Activated CD8-positive, alpha-beta T cell treated with anti-CD3 and anti-CD28 coated beads for 36 hours (primary cell): ENCODE results near the gene SCML1. TPM values are rescaled to one million over a fixed set of nuclear protein-coding genes. Genes with fewer than 3 reads are reported as not detected.
A peak's percentile ranks its signal among the peaks of the same experiment; 100 is the strongest.

Experiments
- ATAC-seq: fragments of 200-7000 bp; cut with Tn5 transposase; one replicate; pipeline ENCODE4 v1.10.0; 2021; ENCODE audit warnings: mild to moderate bottlenecking, moderate library complexity
- CTCF ChIA-PET: fragments of 350-600 bp; sonication (Branson Sonifier 250); formaldehyde crosslinking; loops from one replicate; lab custom pipeline; 2021; ENCODE audit warnings: antibody characterized with exemption; lab: Charles Lee
- POLR2A ChIA-PET: fragments of 350-600 bp; sonication (Branson Sonifier 250); formaldehyde crosslinking; loops from one replicate; lab custom pipeline; 2021; ENCODE audit warnings: antibody characterized with exemption; lab: Charles Lee
- DNase-seq: peaks from one replicate; pipeline ENCODE4 v3.0.0-alpha.2; 2020
- H3K27ac Mint-ChIP-seq: one replicate; pipeline ENCODE4 v1.8.0; 2021; ENCODE audit warnings: mild to moderate bottlenecking, mixed read lengths
- H3K27me3 Mint-ChIP-seq: one replicate; pipeline ENCODE4 v1.8.0; 2021; ENCODE audit warnings: mixed read lengths
- H3K36me3 Mint-ChIP-seq: one replicate; pipeline ENCODE4 v1.8.0; 2021; ENCODE audit warnings: low read depth, mixed read lengths
- H3K4me1 Mint-ChIP-seq: one replicate; pipeline ENCODE4 v1.8.0; 2021; ENCODE audit warnings: low read depth, mixed read lengths
- H3K4me3 Mint-ChIP-seq: one replicate; pipeline ENCODE4 v1.8.0; 2021; ENCODE audit warnings: mild to moderate bottlenecking, moderate library complexity, mixed read lengths
- H3K9me3 Mint-ChIP-seq: one replicate; pipeline ENCODE4 v1.8.0; 2021; ENCODE audit warnings: mixed read lengths
- CTCF ChIP-seq: fragments of 200-600 bp; IDR thresholded peaks from one replicate; pipeline ENCODE4 v1.8.0; 2022; ENCODE audit warnings: antibody characterized with exemption, mild to moderate bottlenecking
- intact Hi-C: fragments of 100-400 bp; cut with micrococcal nuclease; formaldehyde crosslinking; loops from one replicate; pipeline ENCODE4 v1.10.0; 2022
- total RNA-seq, 2 experiments: library from RNA; stranded (reverse); gene quantifications; one replicate each; pipeline ENCODE4 v1.2.3, GENCODE V29; 2021

The SCML1 gene
- total RNA-seq: 1 to 10 TPM; 4.1 to 4.6 TPM

- DNase-seq (peak; percentile 92), ATAC-seq (peak; percentile 88)
- ChIA-PET CTCF (no interaction called here), POLR2A (interaction anchor here (1.4 kb wide), 1 partner anchor 10 kb away, joined by 3 read pairs; no protein-coding TSS in a partner anchor)
- H3K4me3 Mint-ChIP-seq: peak within 1 kb of the TSS; percentile 76
- H3K27me3 Mint-ChIP-seq: no peaks in the 10 kb centered on the region
- no peak for TF ChIP-seq CTCF
- peak within 1 kb of the TSS; percentile 80 for H3K27ac Mint-ChIP-seq
- H3K9me3 Mint-ChIP-seq: no peaks in the 10 kb centered on the region
- peaks cover 29% of the 10 kb centered on the region for H3K4me1 Mint-ChIP-seq
- H3K36me3 Mint-ChIP-seq: no peaks in the 10 kb centered on the region
- intact Hi-C loops: no loop called here
These were observed at the start of gene SCML1 for GRCh38 chrX:17736856-17737709. Gene SCML1, plus strand, starts transcription at chrX:17737493. Its CDS starts 6,694 bp downstream, at chrX:17744187.

- no peak for TF ChIP-seq CTCF
- H3K27ac Mint-ChIP-seq: no peak overlapping the region
- H3K9me3 Mint-ChIP-seq: no peaks in the 10 kb centered on the region
- H3K4me3 Mint-ChIP-seq: no peak overlapping the region
- intact Hi-C loops: no loop called here
- no peaks in the 10 kb centered on the region for H3K36me3 Mint-ChIP-seq
- H3K4me1 Mint-ChIP-seq: peaks cover 18% of the 10 kb centered on the region
- CTCF ChIA-PET: no interaction called here
- DNase-seq (no peak), ATAC-seq (no peak)
- POLR2A ChIA-PET: no interaction called here
- H3K27me3 Mint-ChIP-seq: peaks cover 2% of the 10 kb centered on the region
These were observed 49.6 kb upstream of the SCML1 start for GRCh38 chrX:17687648-17688047.

- ATAC-seq (peak; percentile 76), DNase-seq (peak; percentile 56)
- peak; percentile 49 for TF ChIP-seq CTCF
- peaks cover 2% of the 10 kb centered on the region for H3K27me3 Mint-ChIP-seq
- H3K36me3 Mint-ChIP-seq: no peaks in the 10 kb centered on the region
- H3K4me1 Mint-ChIP-seq: peaks cover 4% of the 10 kb centered on the region
- no peak overlapping the region for H3K27ac Mint-ChIP-seq
- no peak overlapping the region for H3K4me3 Mint-ChIP-seq
- intact Hi-C loops: loop anchor here (5.0 to 10.0 kb wide), 2 partner anchors 313 to 445 kb away; partner anchors contain the start of gene NHS
- CTCF ChIA-PET: interaction anchor here (0.7 to 2.2 kb wide), 10 partner anchors 12 to 448 kb away, joined by 3 to 8 read pairs (median 3); no protein-coding TSS in a partner anchor
- H3K9me3 Mint-ChIP-seq: no peaks in the 10 kb centered on the region
- POLR2A ChIA-PET: no interaction called here
These were observed 47.3 kb upstream of the SCML1 start for GRCh38 chrX:17689971-17690409.

- TF ChIP-seq CTCF: no peak
- Mint-ChIP-seq H3K36me3 (no peaks in the 10 kb centered on the region), H3K4me3 (no peak overlapping the region), H3K4me1 (peaks cover 4% of the 10 kb centered on the region), H3K27ac (no peak overlapping the region), H3K9me3 (no peaks in the 10 kb centered on the region), H3K27me3 (peaks cover 2% of the 10 kb centered on the region)
- ChIA-PET CTCF (no interaction called here), POLR2A (no interaction called here)
- DNase-seq: no peak
- ATAC-seq: peak; percentile 34
- intact Hi-C loops: loop anchor here (5.0 to 10.0 kb wide), 2 partner anchors 316 to 448 kb away; partner anchors contain the start of gene NHS
These were observed 44.5 kb upstream of the SCML1 start for GRCh38 chrX:17692709-17693346.
